K562 (cell line): ENCODE measurements around the gene VSIG4. TPM values are rescaled to one million over a fixed set of nuclear protein-coding genes. Genes with fewer than 3 reads are reported as not detected.

Source experiments
- ASH1L ChIP-seq: fragments of 450-650 bp; IDR thresholded peaks from 2 replicates; pipeline ENCODE4 v1.6.1; 2018; ENCODE audit warnings: borderline replicate concordance, mild to moderate bottlenecking, low read depth; ENCODE audit not compliant: partially characterized antibody
- ATF1 ChIP-seq, 2 experiments: fragments of 450-650 bp in 1 of 2; IDR thresholded peaks; 2 replicates each; pipeline ENCODE4 v1.6.1; 2016; ENCODE audit warnings: missing compliant biosample characterization in 1 of 2, missing genetic modification characterization in 1 of 2
- CAMTA2 ChIP-seq: fragments of 250-450 bp; sonication (Bioruptor Pico); conservative IDR thresholded peaks from 2 replicates; pipeline ENCODE4 v1.5.1; 2022
- FOXK2 ChIP-seq, 2 experiments: fragments of 450-650 bp; IDR thresholded peaks in 1 of 2; conservative IDR thresholded peaks in 1 of 2; 2 replicates each; pipeline ENCODE4 v1.6.1; 2016; ENCODE audit warnings: low read depth in 2 of 2, mild to moderate bottlenecking in 1 of 2
- HDAC3 ChIP-seq: fragments of 450-650 bp; IDR thresholded peaks from 2 replicates; pipeline ENCODE4 v1.6.1; 2018; ENCODE audit warnings: borderline replicate concordance, mild to moderate bottlenecking, moderate library complexity; ENCODE audit not compliant: partially characterized antibody
- KDM1A ChIP-seq, 2 experiments: fragments of 450-650 bp; IDR thresholded peaks; 2 replicates each; pipeline ENCODE4 v1.6.1; 2016; ENCODE audit warnings: mild to moderate bottlenecking in 2 of 2
- KHSRP ChIP-seq: fragments of 450-650 bp; IDR thresholded peaks from 2 replicates; pipeline ENCODE4 v1.6.1; 2017
- KLF10 ChIP-seq: fragments of 250-450 bp; sonication (Bioruptor Pico); IDR thresholded peaks from 2 replicates; pipeline ENCODE4 v1.6.1; 2021; ENCODE audit warnings: matching md5 sums
- MAZ ChIP-seq, 2 experiments: fragments of 450-650 bp in 1 of 2; sonication (generic) in 1 of 2; formaldehyde crosslinking; IDR thresholded peaks in 1 of 2; conservative IDR thresholded peaks in 1 of 2; 2 replicates each; pipeline versions ENCODE4 v1.4.0 to v1.5.0; 2020; ENCODE audit warnings: mild to moderate bottlenecking in 1 of 2, missing genetic modification reagents in 1 of 2
- MTA3 ChIP-seq: fragments of 450-650 bp; formaldehyde crosslinking; IDR thresholded peaks from 2 replicates; pipeline ENCODE4 v1.6.1; 2017; ENCODE audit warnings: mild to moderate bottlenecking, borderline replicate concordance
- PML ChIP-seq: IDR thresholded peaks from 2 replicates; pipeline ENCODE4 v1.6.1; 2012; ENCODE audit warnings: low read length, inconsistent platforms
- POLR2H ChIP-seq: IDR thresholded peaks from 2 replicates; pipeline ENCODE4 v1.6.1; 2016; ENCODE audit warnings: missing genetic modification characterization, low read depth, mild to moderate bottlenecking, control low read depth, missing compliant biosample characterization, moderate library complexity
- PURB ChIP-seq: sonication (generic); formaldehyde crosslinking; IDR thresholded peaks from 2 replicates; pipeline ENCODE4 v1.9.0; 2021; ENCODE audit warnings: low read depth, mild to moderate bottlenecking, missing genetic modification reagents
- RBM34 ChIP-seq: fragments of 200-400 bp; formaldehyde crosslinking; IDR thresholded peaks from 2 replicates; pipeline ENCODE4 v1.6.1; 2018; ENCODE audit warnings: low read length, borderline replicate concordance; ENCODE audit not compliant: insufficient read depth
- RFX7 ChIP-seq: fragments of 250-450 bp; sonication (Bioruptor Pico); IDR thresholded peaks from 2 replicates; pipeline ENCODE4 v1.5.1; 2021; ENCODE audit warnings: mild to moderate bottlenecking
- SIN3B ChIP-seq: fragments of 450-650 bp; IDR thresholded peaks from 2 replicates; pipeline ENCODE4 v1.6.1; 2017; ENCODE audit warnings: low read depth, mild to moderate bottlenecking, moderate library complexity
- SMAD1 ChIP-seq: fragments of 150-350 bp; IDR thresholded peaks from 2 replicates; pipeline ENCODE4 v1.6.1; 2014; ENCODE audit warnings: low read length, low read depth; ENCODE audit not compliant: partially characterized antibody
- SMAD4 ChIP-seq: fragments of 250-450 bp; sonication (Bioruptor Pico); conservative IDR thresholded peaks from 2 replicates; pipeline ENCODE4 v1.8.0; 2021; ENCODE audit warnings: inconsistent platforms, mild to moderate bottlenecking, moderate library complexity
- TARDBP ChIP-seq: fragments of 450-650 bp; IDR thresholded peaks from 2 replicates; pipeline ENCODE4 v1.6.1; 2016
- TCF7L2 ChIP-seq: fragments of 150-350 bp; IDR thresholded peaks from 2 replicates; pipeline ENCODE4 v1.6.1; 2016; ENCODE audit warnings: low read depth, mild to moderate bottlenecking, low read length, moderate library complexity
- U2AF2 ChIP-seq: fragments of 200-400 bp; formaldehyde crosslinking; optimal IDR thresholded peaks from 2 replicates; pipeline ENCODE3; 2017; ENCODE audit warnings: low read depth, mild to moderate bottlenecking, low read length
- ZNF224 ChIP-seq: sonication (generic); formaldehyde crosslinking; IDR thresholded peaks from 2 replicates; pipeline ENCODE4 v1.8.0; 2022; ENCODE audit warnings: mild to moderate bottlenecking, missing genetic modification reagents
- ZNF57 ChIP-seq: fragments of 450-650 bp; formaldehyde crosslinking; IDR thresholded peaks from 2 replicates; pipeline ENCODE4 v1.4.0; 2020; ENCODE audit warnings: mild to moderate bottlenecking, moderate library complexity
- polyA plus RNA-seq, 8 experiments: library from polyadenylated mRNA; depleted of rRNA in 4 of 8; stranded (reverse) in 5 of 8; unstranded in 3 of 8; fragments of >200 nt; fragmentation: Nextera tagmentation in 2 of 8; fragmentation: Illumina TruSeq in 1 of 8; extraction: Ambion mirVana in 2 of 8; extraction: Trizol in 1 of 8; gene quantifications; 2 replicates each; pipeline versions ENCODE4 v1.2.1 to v1.2.3, GENCODE V29; 2011 to 2014; ENCODE audit warnings: inconsistent platforms in 1 of 8, missing spikeins in 1 of 8
- total RNA-seq, 7 experiments: library from RNA; depleted of rRNA in 6 of 7; stranded (reverse); fragments of >200 nt in 6 of 7; fragmentation: Illumina TruSeq in 2 of 7; extraction: Trizol in 2 of 7; gene quantifications; 2 replicates each; pipeline versions ENCODE4 v1.2.1 to v1.2.3, GENCODE V29; 2011 to 2021; ENCODE audit warnings: low replicate concordance in 1 of 7
- TF ChIP-seq, protein P1 (sequence below): fragments of 250-450 bp; sonication (Bioruptor Pico); IDR thresholded peaks from 2 replicates; pipeline ENCODE4 v1.4.0; 2020

VSIG4 gene
- total and polyA plus RNA-seq, 9 of the 15 experiments (the other 6 are each of a cell fraction or from before 2014, with no cell fraction given): 0.22 to 1.6 (median 0.46) TPM; not detected in 1

DNA sequence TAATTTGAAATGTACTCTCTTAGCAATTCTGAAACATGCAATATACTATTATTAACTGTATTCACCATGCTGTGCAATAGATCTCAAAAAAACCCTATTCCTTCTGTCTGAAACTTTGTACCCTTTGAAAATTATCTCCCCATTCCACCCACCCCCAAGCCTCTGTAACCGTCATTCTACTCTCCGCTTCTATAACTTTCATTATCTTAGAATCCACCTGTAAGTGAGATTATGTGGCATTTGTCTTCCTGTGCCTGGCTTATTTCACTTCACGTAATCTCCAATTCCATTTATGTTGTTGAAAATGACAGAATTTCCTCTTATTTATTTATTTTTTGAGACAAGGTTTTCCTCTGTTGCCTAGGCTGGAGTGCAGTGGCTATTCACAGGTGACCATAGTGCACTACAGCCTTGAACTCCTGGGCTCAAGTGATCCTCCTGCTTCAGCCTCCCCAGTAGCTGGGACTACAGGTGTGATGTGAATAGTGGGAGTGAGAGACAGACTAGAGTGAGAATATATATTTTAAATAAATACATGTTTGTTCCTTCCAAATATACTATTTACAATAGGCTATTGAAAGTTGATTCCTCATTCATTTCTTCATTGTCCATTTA is 30.5 kb downstream of the VSIG4 start (continued):
- no peak for TF ChIP-seq CAMTA2
- TF ChIP-seq ASH1L: no peak
- no peak for TF ChIP-seq POLR2H (tag)
- TF ChIP-seq RFX7: no peak
- no peak for TF ChIP-seq RBM34
- TF ChIP-seq PML: peak; percentile 87
- no peak for TF ChIP-seq KHSRP
- TF ChIP-seq FOXK2 (conservative IDR thresholded peaks at IDR 0.05 in 1 of 2, IDR thresholded peaks at IDR 0.05 in 1 of 2; ENCODE audit: low read depth in 2 of 2): 0 out of 4 replicates have a peak, but pooled peaks of 1 of the 2 experiments have one; percentile 26
- TF ChIP-seq TCF7L2: no peak
- TF ChIP-seq ZNF57: no peak
- TF ChIP-seq PURB (CRISPR knock-in tag): no peak
- no peak for TF ChIP-seq U2AF2
- no peak for TF ChIP-seq ATF1 (CRISPR knock-in tag; IDR thresholded peaks at IDR 0.05)
- no peak for TF ChIP-seq ATF1 (tag; IDR thresholded peaks at IDR 0.05)
- TF ChIP-seq, protein P1, sequence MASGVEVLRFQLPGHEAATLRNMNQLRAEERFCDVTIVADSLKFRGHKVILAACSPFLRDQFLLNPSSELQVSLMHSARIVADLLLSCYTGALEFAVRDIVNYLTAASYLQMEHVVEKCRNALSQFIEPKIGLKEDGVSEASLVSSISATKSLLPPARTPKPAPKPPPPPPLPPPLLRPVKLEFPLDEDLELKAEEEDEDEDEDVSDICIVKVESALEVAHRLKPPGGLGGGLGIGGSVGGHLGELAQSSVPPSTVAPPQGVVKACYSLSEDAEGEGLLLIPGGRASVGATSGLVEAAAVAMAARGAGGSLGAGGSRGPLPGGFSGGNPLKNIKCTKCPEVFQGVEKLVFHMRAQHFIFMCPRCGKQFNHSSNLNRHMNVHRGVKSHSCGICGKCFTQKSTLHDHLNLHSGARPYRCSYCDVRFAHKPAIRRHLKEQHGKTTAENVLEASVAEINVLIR (CRISPR knock-in tag): no peak
- no peak; the same call in 1 of the 2 replicates for TF ChIP-seq SMAD4 (CRISPR knock-in tag)
- no peak for TF ChIP-seq MAZ (CRISPR knock-in tag; conservative IDR thresholded peaks at IDR 0.05 in 1 of 2, IDR thresholded peaks at IDR 0.05 in 1 of 2)
- TF ChIP-seq SMAD1: no peak
- TF ChIP-seq SIN3B: no peak
- TF ChIP-seq HDAC3: peak; percentile 65
- peak; percentile 55 to 66; a peak in 3 of 4 replicates for TF ChIP-seq KDM1A (IDR thresholded peaks at IDR 0.05)
- no peak for TF ChIP-seq TARDBP
- TF ChIP-seq ZNF224 (CRISPR knock-in tag): no peak
- TF ChIP-seq MTA3: 0 out of 2 replicates have a peak, but pooled peaks have one; percentile 25
- no peak for TF ChIP-seq KLF10 (CRISPR knock-in tag)
